Ishikawa (cell line): Measurements from ENCODE around the gene NDST1.

Experiments
- CEBPB ChIP-seq: IDR thresholded peaks from 2 replicates; pipeline ENCODE4 v1.6.1; 2012
- CREB1 ChIP-seq: IDR thresholded peaks from 2 replicates; pipeline ENCODE4 v1.6.1; 2012; ENCODE audit warnings: low read depth
- EGR1 ChIP-seq: IDR thresholded peaks from 2 replicates; pipeline ENCODE4 v1.6.1; 2012
- EP300 ChIP-seq: IDR thresholded peaks from 2 replicates; pipeline ENCODE4 v1.6.1; 2012; ENCODE audit warnings: borderline replicate concordance
- FOXM1 ChIP-seq: IDR thresholded peaks from 2 replicates; pipeline ENCODE4 v1.6.1; 2012; ENCODE audit warnings: low read depth, borderline replicate concordance
- MAX ChIP-seq: IDR thresholded peaks from 2 replicates; pipeline ENCODE4 v1.6.1; 2012
- NFIC ChIP-seq: IDR thresholded peaks from 2 replicates; pipeline ENCODE4 v1.6.1; 2012
- RAD21 ChIP-seq: IDR thresholded peaks from 2 replicates; pipeline ENCODE4 v1.6.1; 2012; ENCODE audit warnings: low read depth
- REST ChIP-seq: IDR thresholded peaks from 2 replicates; pipeline ENCODE4 v1.6.1; 2012; ENCODE audit warnings: low read depth, mild to moderate bottlenecking
- TAF1 ChIP-seq: IDR thresholded peaks from 2 replicates; pipeline ENCODE4 v1.6.1; 2012; ENCODE audit warnings: low read depth, mild to moderate bottlenecking
- TEAD4 ChIP-seq: IDR thresholded peaks from 2 replicates; pipeline ENCODE4 v1.6.1; 2012
- YY1 ChIP-seq: IDR thresholded peaks from 2 replicates; pipeline ENCODE4 v1.6.1; 2012; ENCODE audit warnings: low read depth
- ZBTB7A ChIP-seq: IDR thresholded peaks from 2 replicates; pipeline ENCODE4 v1.6.1; 2012; ENCODE audit warnings: low read depth

GRCh38 chr5:150509992-150510391 is 2.1 kb downstream of the NDST1 start:
- no peak for TF ChIP-seq CEBPB
- no peak for TF ChIP-seq EGR1
- TF ChIP-seq TEAD4 = no peak
- no peak for TF ChIP-seq REST
- no peak for TF ChIP-seq RAD21
- no peak for TF ChIP-seq TAF1
- TF ChIP-seq NFIC = no peak
- TF ChIP-seq CREB1 = no peak
- no peak for TF ChIP-seq YY1
- no peak for TF ChIP-seq MAX
- TF ChIP-seq EP300 = no peak
- TF ChIP-seq FOXM1 = no peak
- no peak for TF ChIP-seq ZBTB7A
